GM19438 (cell line): Measurements from ENCODE around the gene ATP5ME.
"Not testable (repeated sequence)": the region's sequence is repeated elsewhere in the genome, so short reads cannot be mapped to it uniquely, and the experiment has no call there.

ENCODE experiments used
- ATAC-seq: cut with Tn5 transposase; IDR thresholded peaks from one replicate; pipeline ENCODE4 v1.9.1; 2021; ENCODE audit warnings: low read depth; ENCODE audit not compliant: unreplicated experiment

The ATP5ME gene

DNA sequence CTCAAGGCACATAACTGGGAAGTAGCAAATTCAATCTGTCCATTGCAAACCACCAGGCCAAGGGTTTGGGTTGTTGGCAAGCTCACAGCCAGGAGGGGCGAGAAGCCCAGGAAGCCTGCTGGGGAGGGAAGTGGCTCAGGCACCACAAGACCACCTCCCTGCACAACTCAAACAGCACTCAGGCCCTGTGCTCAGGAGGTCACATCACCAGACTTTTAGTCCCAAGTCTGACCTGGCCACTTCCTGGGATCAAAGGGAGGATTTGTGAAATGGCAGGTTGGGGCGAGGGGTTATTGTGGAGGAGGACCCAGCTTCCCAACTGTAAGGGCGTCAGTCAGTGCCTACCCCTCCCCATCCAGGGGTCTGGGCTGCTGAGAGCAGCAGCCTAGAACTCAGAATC is 2.3 kb downstream of the ATP5ME start:
- ATAC-seq, result no peak

DNA sequence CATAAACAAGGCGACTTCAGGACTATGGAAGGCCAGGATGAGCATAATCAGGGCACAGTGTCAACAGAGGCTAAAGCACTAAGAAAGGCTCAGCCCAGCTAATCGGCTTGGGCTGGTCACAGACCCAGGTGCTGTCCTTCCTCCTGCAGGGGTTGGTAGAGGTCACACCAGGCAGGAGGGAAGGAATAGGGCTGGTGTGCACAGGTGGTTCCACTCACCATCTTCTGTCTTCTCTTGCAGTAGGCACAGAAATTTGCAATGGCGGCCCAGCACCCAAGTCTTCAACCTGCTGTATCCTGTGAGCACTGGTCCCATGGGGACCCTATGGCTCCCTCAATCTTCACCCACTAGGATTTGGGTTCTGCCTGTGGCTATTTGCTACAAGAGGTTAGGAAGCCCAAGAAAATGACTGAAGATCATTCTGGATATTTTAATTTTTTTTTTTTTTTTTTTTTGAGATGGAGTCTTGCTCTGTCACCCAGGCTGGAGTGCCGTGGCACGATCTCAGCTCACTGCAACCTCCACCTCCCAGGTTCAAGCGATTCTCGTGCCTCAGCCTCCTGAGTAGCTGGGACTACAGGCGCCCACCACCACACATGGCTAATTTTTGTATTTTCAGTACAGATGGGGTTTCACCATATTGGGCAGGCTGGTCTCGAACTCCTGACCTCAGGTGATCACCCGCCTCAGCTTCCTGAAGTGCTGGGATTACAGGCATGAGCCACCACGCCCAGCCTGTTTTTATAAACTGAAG is 4.1 kb downstream of the ATP5ME start:
- not testable (repeated sequence) for ATAC-seq

DNA sequence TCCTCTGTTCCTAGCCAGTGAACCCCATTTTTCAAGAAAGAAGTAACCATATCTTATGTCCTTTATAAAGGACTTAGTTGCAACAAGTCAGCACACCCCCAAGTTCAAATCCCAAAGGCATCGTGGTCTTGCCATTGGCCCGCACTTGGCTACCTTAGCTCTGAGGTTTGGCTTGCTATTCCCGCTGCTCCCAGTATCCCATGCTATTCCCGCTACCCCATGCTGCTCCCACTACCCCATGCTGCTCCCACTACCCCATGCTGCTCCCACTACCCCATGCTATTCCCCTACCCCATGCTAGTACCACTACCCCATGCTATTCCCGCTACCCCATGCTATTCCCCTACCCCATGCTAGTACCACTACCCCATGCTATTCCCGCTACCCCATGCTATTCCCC is 5.9 kb downstream of the ATP5ME start:
- not testable (repeated sequence) for ATAC-seq

DNA sequence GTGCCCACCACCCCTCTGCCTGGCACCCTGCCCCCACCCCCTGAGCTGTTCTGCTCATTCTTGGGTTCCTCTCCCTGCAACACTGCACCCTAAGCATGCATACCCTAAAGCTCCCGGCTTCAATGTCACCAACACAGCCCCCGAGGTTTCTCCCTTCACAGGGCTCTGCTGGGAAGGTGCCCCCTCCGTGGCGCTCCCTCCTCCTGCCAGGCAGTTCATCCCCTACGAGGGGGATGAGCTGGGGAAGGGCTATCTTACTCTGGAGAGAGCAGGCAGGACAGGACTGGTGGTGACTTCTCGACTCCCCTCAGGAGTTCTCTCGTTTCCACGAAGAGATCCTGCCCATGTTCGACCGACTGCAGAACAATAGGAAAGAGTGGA is 6.5 kb downstream of the ATP5ME start:
- no peak for ATAC-seq

DNA sequence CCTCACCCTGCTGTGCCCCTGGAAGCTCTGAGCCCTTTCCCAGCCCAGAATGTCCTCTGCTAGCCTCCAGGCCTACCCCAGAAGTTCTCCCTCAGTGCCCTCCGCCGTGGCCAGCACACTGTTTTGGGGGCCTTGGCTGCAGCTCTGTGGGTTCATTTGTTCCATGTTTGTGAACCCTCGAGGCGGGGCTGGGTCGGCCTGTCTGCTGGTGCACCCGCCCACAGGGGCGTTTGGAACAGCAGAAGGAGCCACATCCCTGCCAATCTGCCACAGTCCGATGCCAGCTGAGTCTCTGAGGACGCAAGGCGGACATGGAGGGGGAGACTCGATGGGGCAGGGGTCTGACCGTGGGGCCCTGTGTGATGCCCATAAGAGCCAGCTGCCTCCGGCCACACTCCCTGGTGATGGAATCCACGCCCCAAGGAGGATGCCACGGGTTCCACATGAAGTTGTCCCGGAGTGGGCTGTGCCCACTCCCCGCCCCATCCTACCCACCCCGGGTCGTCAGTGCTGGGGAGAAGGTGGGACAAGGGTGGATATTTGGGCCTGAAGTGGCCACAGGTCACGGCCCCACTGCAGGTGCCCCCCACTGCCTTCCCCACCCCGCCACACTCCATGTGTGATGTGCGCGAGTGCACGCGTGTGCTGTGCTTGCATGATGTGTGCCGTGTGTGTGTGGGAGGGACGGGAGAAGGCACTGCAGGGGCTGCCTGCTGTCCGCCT is 7.1 kb downstream of the ATP5ME start:
- ATAC-seq, result no peak

DNA sequence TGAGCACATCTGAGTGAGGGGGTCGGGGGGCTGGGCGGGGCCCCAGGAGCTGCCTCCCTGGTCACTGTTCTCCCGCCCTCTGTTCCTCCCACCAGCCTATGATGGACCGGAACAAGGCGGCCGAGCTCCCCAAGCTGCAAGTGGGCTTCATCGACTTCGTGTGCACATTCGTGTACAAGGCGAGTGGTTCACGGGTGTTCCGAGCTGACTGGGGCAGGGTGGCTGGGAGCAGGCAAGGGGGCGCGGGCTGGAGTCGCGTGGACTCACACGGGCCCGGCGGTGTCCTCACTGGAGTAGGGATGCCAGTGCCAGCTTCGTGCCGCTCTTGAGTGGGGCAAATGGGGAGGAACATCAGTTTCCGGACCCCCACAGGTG is 7.7 kb downstream of the ATP5ME start:
- no peak for ATAC-seq

DNA sequence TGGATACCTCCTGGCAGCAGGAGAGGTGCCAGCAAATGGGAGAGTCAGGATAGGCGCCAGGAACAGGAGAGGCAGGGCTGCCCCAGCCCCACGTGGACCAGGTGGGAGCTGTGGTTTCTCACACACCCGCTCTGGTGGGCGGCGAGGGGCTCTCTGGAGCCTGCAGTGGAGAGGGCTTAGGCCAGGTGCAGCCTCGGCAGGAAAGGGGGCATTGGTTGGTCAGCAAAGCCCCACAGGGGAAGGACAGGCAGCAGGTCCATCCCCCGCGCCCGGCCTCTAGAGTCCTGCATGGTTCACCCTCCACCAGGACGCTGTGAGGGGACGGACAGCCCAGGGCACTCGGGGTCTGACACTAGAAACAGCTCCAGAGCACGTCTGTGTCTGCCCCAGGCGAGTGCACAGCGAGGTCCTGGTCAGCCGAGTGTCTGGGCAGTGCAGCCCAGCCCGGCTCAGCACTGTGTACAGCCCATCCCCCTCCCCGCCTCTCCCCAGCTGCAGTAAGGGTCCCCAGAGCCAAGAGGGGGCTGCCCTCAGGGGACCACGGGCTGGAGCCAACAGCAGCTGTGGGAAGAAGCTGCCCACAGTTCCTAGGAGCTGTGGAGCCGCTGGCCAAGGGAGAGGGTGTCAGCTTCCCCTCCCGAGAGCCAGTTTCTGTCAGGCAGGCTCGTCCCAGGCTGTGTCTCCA is 8.2 kb downstream of the ATP5ME start:
- no peak for ATAC-seq

DNA sequence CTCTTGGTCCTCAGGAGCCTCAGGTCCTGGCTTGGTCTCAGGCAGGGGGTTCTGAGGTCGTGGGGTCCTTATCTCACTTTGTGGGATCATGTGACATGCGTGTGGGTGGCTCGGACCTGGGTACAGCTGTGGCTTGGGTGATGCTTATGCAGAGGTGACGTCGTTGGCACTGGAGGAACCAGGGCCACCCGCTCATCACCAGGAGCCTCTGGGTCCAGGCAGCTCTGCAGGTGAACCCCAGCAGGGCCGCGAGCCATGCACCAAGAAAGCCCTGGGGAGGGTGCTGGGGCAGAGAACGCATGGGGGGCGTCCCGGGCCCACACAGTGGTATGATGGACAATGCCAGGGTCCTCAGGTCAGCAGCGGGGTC is 8.7 kb downstream of the ATP5ME start:
- no peak for ATAC-seq

DNA sequence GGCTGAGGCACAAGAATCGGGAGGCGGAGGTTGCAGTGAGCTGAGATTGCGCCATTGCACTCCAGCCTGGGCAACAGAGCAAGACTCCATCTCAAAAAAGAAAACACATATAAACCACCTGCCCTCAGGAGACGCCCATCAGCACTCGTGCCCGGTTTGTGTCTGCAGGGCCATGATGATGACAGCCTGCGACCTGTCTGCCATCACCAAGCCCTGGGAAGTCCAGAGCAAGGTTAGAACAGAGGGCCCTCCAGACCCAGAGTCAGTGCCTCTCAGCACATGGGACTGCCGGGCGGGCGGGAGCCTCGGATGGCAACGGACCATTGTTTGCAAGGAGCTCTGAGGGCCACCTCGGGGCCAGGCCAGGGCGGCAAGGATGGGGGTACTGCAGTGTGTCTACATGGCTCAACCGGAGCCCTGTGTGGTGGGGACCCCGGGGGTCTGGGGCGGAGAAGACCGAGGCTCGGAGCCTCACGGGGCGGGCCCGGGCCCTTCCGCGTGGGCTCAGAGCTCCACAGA is 9.3 kb downstream of the ATP5ME start:
- no peak for ATAC-seq

DNA sequence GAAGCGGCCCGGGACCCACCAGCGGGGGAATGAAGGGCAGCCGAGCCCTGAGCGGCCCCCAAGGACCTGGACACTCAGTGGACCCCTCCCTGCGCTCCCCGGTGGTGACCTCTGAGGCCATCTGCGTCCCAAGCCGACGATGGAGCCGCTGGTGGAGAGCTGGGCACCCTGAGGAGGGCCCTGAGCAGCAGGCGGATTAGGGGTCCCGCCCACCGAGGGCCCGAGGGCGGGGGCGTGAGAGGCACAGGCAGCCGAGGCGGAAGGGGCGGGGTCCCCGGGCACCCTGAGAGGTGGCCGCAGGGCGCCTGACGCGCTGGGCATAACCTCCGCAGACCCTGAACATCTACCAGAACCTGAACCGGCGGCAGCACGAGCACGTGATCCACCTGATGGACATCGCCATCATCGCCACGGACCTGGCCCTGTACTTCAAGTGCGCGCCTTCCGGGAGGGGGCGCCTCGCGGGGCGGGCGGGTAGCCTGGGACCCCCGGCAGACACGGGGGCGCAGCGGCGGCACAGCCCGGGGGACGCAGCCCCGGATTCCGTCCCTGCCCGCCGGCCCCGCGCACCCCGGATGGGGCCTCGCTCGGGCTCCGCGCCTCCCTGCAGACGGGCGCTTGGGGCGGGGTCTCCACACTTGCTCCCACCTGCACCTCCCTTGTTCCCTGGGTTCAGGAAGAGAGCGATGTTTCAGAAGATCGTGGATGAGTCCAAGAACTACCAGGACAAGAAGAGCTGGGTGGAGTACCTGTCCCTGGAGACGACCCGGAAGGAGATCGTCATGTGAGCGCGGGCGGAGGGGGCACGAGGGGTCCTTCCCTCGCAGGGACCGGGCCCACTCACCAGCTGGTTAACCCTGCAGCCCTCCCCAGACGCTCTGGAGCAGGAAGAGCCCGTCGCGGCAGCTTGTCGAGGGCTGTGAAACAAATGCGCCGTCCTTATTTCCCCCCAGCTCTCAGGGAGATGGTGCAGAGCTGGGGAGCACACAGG is 10.3 kb downstream of the ATP5ME start:
- ATAC-seq, result no peak

DNA sequence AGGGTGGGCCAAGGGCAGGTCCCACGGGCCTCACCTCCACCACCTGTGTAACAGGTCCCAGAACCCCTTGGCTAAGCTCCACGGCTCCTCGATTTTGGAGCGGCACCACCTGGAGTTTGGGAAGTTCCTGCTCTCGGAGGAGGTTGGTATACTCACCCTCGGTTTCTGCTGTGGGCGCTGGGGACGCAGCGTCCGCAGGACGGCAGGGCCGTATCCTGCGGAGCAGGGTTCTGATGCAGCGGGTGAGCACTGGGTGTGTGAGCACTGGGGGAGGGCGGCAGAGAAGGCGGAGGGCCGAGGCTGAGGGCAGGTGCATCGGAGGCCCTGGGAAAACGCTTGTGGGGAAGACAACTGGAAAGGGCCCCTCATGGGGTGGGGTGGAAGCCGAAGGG is 11.0 kb downstream of the ATP5ME start:
- ATAC-seq, result no peak

DNA sequence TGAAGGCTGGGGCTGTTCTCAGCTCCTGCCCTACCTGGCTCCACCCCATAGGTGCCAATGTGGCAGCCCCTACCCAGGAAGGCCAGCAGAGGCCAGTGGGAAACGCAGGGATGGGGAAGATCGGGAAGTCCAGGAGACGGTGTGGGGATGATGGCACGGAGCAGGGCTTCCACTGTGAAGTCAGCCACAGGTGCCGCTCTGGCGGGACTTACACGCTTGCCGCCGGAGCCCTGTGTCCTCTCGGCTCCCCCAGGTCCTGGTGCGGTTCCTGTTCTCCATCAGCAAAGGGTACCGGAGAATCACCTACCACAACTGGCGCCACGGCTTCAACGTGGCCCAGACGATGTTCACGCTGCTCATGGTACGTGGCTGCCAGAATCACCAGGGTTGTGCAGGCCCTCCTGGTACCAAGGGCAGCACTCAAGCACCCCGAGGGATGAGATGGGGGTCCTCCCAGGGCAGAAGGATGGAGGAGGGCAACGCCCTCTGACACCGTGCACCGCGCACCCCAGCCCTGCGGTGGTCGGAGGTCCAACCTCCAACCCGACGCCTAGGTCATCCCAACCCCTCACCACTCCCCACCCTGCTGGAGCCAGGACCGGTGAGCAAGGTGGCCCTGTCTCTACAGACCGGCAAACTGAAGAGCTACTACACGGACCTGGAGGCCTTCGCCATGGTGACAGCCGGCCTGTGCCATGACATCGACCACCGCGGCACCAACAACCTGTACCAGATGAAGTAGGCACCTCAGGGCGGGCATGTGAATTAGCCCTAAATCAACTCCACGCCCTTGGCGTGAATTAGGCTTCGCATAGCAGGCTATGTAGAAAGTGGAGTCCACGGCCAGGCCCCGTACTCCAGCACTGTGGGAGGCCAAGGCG is 12.0 kb downstream of the ATP5ME start:
- no peak for ATAC-seq

DNA sequence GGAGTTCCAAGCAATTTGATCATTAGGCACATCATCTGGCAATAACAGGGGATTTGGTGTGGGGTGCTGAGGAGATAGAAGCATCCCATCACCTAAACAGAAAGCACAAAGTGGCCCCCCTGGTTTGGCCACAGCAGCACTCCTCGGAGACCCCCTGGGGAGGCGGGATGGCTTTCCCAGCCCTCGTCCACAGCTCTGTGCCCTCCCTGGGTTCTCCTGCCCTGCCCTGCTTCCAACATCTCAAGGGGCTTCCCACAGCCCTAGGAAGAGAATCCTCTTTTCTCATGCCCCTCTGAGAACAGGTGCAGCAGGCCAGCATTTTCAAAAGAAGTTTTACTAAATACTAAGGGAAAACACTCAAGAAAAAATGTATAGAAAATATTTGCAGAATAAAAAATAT is 12.8 kb downstream of the ATP5ME start:
- ATAC-seq, result no peak

DNA sequence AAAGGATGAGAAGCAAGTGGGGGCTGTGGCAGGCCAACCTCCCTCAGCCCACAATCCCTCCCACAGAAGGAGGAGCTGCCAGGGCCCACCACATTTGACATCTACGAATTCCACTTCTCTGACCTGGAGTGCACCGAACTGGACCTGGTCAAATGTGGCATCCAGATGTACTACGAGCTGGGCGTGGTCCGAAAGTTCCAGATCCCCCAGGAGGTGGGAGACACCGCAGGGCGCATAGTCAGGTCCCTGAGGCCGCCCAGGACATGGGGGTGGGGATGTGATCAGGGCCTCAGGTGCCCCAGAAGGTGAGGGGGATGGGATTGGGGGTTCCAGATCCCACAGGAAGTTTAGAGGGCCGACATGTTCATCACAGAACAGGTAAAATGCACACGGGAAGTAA is 13.7 kb downstream of the ATP5ME start:
- no peak for ATAC-seq

DNA sequence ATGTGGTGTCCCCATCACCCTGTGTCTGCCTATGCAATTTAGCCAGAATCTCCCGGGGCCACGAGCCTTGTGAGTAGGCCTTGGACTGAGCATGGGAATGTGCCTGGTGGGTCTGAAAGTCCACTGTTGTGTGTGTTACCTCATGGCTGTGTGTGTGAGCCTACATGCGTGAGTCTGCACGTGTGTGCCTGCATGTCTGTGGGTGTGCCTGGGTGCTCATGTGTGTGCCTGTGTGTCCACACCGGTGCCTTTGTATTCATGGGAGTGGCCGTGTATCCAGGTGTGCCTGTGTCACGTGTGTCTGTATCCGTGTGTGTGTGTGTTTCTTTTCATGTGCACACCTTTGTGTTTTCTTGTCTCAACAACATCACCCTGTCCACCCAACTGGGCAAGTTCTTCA is 14.2 kb downstream of the ATP5ME start:
- no peak for ATAC-seq

DNA sequence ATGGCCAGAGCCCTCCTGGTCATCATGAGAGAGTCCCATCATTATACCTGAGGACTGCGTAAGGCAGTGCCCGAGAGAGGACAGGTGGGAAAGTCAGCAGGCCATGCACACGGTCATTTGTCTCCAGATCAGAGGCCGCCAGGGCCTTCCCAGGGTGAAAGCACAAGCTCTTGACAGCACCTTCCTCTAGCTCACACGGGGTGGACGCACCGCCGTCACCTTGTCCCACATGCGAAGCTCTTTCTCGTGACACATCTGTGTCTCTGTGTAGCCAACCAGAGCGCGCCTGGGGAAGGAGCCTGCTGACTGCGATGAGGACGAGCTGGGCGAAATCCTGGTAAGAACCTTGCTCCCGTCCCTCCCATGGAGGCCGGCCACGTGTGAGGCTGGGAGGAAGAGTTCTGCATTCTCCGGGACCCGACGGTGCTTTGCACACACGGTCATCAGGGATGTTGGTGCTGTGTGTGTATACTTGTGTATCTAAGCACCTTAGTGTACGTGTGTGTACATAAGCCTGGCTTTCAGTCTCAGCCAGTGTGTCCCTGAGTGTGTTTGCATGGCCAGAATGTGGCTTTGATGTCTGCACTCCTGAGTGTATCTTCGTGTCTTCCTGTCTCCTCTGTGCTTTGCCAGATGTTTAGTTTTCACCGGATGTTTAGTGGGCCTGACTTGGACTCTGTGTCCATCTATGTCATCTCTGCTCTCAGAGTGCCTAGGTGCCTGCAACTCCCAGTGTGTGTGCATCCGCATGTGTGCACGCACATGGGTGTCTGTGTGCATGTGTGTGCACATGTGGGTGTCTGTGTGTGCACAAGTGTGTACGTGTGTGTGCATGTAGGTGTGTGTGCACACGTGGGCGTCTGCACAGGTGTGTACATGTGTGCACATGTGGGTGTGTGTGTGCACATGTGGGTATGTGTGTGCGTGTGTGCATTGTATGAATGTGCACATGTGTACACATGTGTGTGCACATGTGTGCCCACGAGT is 15.1 kb downstream of the ATP5ME start:
- no peak for ATAC-seq

DNA sequence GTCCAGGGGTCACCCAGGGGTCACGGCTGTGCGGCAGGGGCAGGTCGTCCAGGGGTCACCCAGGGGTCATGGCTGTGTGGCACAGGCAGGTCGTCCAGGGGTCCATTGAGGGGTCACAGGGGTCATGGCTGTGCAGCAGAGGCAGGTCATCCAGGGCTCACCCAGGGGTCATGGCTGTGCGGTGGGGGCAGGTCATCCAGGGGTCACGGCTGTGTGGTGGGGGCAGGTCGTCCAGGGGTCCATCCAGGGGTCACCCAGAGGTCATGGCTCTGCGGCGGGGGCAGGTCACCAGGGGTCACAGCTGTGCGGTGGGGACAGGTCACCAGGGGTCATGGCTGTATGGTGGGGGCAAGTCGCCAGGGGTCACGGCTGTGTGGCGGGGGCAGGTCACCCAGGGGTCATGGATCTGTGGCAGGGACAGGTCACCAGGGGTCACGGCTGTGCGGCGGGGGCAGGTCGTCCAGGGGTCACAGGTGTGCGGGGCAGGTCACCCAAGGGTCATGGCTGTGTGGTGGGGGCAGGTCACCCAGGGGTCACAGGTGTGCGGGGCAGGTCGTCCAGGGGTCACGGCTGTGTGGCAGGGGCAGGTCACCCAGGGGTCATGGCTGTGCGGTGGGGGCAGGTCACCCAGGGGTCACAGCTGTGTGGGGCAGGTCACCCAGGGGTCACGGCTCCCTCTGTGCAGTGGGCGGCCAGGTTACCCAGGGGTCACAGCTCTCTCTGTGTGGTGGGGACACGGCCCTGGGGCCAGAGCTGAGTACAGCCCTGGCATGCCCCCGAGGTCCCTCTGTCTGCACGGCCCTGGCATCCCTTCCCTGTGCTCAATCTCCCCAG is 16.0 kb downstream of the ATP5ME start:
- ATAC-seq, result no peak
